Body of pancreas (tissue), 4 donors: ENCODE measurements around the gene SORL1. TPM values are rescaled to one million over a fixed set of nuclear protein-coding genes. Genes with fewer than 3 reads are reported as not detected.
A peak's percentile ranks its signal among the peaks of the same experiment; 100 is the strongest.

Experiments used
- ATAC-seq: fragments of 150-250 bp; one replicate; pipeline ENCODE4 v1.9.1; 2016
- DNase-seq, 4 donors: peaks; one replicate each; pipeline ENCODE4 v3.0.0-alpha.2; 2019
- H3K27ac ChIP-seq, 4 donors: fragments of 200-600 bp; sonication (generic); 1 replicate in 3 of 4; 2 replicates in 1 of 4; pipeline versions ENCODE4 v1.5.1 to v1.6.1; 2016 to 2019; ENCODE audit warnings: mild to moderate bottlenecking in 1 of 4, mixed read lengths in 1 of 4, moderate library complexity in 1 of 4
- H3K27me3 ChIP-seq, 2 donors: fragments of 200-600 bp; sonication (generic); one replicate each; pipeline ENCODE4 v1.6.0; 2016; ENCODE audit warnings: mild to moderate bottlenecking in 1 of 2
- H3K36me3 ChIP-seq, 2 donors: fragments of 200-600 bp; sonication (generic); replicated peaks in 1 of 2; 2 replicates each; pipeline ENCODE4 v1.5.1; 2016; ENCODE audit warnings: low read depth in 2 of 2; ENCODE audit not compliant: insufficient read depth in 1 of 2
- H3K4me1 ChIP-seq: fragments of 200-600 bp; sonication (generic); one replicate; pipeline ENCODE4 v1.6.0; 2016
- H3K4me3 ChIP-seq, 2 donors: fragments of 200-600 bp; sonication (generic); 1 replicate in 1 of 2; 2 replicates in 1 of 2; pipeline ENCODE4 v1.5.1; 2016 to 2019
- H3K9me3 ChIP-seq, 3 donors: fragments of 200-600 bp; sonication (generic); 1 replicate in 2 of 3; 2 replicates in 1 of 3; pipeline ENCODE4 v1.5.1; 2016
- POLR2A ChIP-seq, 3 donors: fragments of 450-650 bp; IDR thresholded peaks; one replicate each; pipeline ENCODE4 v1.6.1; 2016; ENCODE audit warnings: antibody characterized with exemption in 3 of 3, mild to moderate bottlenecking in 2 of 3
- WGBS, 2 donors: methylation state at CpG; one replicate each; pipeline ENCODE4 v1.1.5; 2017; 5-methylcytosine and 5-hydroxymethylcytosine counted together
- intact Hi-C: fragments of 100-400 bp; cut with DNase I; formaldehyde crosslinking; loops from one replicate; pipeline ENCODE4 v1.15.1; 2023
- total RNA-seq, 2 donors: library from RNA; depleted of rRNA; stranded (reverse); fragments of >200 nt; gene quantifications; one replicate each; pipeline ENCODE4 v1.1.0, GENCODE V29; 2016
- TF ChIP-seq, protein P1 (sequence below), 7 experiments: fragments of 450-650 bp in 4 of 7; fragments of 200-600 bp in 3 of 7; sonication (generic) in 3 of 7; IDR thresholded peaks; one replicate each; pipeline ENCODE4 v1.5.1; 2016 to 2019; ENCODE audit warnings: antibody characterized with exemption in 7 of 7

SORL1 gene
- total RNA-seq, 2 donors from 2014 or later, result 25.1 to 26.5 TPM

DNA sequence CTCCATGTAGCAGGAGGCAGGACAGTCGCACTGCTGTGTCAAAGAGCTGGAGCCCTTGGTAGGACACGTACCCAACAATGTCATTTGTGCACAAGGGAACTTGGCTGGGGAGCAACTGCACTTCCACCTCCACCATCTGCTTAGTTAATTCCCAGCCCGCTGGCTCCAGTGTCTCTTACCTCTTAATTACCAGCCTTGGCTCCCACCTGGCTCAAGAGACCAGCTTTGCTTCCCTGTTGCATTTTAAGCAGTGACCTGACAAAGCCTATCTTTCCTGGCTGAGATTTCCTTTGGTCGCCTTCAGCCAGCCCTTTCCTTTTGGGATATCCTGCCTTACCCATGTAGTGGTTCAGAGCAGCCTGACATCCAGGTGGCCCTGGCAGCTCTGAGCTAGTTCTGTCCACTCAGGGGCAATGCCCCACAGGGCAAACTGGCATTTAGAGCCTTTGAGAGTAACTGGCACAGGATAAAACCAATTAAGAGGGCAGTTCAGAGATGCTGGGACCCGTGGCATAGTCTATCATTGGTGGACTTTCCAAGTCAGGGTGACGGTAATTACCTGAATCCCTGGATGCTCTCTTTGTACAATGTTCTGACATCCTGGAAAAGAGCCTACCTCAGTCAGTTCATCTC, 213.2 kb downstream of the SORL1 start:
- DNase-seq (no peak), ATAC-seq (no peak)
- Histone ChIP-seq H3K9me3 (peaks cover 0 to 5% (median 0%) of the 10 kb centered on the region in 3 donors), H3K36me3 (no peaks in the 10 kb centered on the region), H3K27ac (no peak overlapping the region), H3K27me3 (no peaks in the 10 kb centered on the region), H3K4me3 (no peak overlapping the region), H3K4me1 (no peaks in the 10 kb centered on the region)
- intact Hi-C loops, result no loop called here
- no peak for TF ChIP-seq POLR2A (IDR thresholded peaks at IDR 0.05)
- WGBS, 2 donors, result 64 to 81% methylated on average over 5 to 6 of the region's 6 CpGs

DNA sequence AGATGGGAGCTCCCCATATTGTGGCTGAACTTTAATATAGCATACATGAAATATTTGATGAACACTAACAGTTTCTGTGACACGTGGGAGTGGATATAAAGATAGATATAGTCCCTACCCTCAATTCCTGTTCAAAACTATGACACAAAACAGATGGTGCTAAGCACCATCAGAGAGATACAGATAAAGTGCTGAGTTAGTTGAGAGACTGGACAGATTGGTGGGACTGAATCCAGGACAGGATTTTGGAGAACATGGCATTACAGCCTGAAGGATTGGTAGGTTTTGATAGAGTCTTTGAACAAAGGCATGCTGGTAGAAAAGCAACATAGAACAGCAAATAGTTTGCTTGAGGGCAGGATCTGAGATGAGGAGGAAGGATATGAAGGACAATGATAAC, 215.7 kb downstream of the SORL1 start:
- intact Hi-C loops, result no loop called here
- Histone ChIP-seq H3K36me3 (no peaks in the 10 kb centered on the region), H3K27ac (no peak overlapping the region), H3K4me3 (no peak overlapping the region), H3K27me3 (no peaks in the 10 kb centered on the region), H3K9me3 (peaks cover 0 to 5% (median 0%) of the 10 kb centered on the region in 3 donors), H3K4me1 (no peaks in the 10 kb centered on the region)
- ATAC-seq, result no peak
- WGBS, 2 donors, result 52 to 69% methylated on average over 1 of the region's 1 CpG
- no peak for DNase-seq
- no peak for TF ChIP-seq POLR2A (IDR thresholded peaks at IDR 0.05)
- TF ChIP-seq, protein P1, sequence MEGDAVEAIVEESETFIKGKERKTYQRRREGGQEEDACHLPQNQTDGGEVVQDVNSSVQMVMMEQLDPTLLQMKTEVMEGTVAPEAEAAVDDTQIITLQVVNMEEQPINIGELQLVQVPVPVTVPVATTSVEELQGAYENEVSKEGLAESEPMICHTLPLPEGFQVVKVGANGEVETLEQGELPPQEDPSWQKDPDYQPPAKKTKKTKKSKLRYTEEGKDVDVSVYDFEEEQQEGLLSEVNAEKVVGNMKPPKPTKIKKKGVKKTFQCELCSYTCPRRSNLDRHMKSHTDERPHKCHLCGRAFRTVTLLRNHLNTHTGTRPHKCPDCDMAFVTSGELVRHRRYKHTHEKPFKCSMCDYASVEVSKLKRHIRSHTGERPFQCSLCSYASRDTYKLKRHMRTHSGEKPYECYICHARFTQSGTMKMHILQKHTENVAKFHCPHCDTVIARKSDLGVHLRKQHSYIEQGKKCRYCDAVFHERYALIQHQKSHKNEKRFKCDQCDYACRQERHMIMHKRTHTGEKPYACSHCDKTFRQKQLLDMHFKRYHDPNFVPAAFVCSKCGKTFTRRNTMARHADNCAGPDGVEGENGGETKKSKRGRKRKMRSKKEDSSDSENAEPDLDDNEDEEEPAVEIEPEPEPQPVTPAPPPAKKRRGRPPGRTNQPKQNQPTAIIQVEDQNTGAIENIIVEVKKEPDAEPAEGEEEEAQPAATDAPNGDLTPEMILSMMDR (IDR thresholded peaks at IDR 0.05), result no peak

DNA sequence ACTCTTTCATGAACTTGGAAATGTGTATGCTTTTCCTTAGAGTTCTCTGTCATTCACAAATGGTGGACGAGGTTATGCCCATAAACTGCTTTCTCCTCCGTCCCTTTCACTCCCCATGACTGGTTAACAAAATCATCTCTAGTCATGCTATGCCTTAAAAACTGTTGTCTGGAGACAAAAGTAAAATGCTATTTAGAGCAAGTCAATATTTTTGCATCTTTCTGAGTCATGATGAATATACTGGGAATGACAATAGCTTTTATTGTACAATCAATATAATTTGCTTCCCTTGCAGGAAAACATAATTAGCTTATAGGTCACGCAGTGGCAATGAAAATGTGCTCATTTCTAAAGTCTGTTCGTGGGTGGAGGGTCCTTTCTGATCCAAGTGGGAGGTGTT, 217.3 kb downstream of the SORL1 start:
- no peaks in the 10 kb centered on the region for H3K27me3 ChIP-seq
- 60 to 61% methylated on average over 4 of the region's 4 CpGs for WGBS, 2 donors
- no peak overlapping the region for H3K4me3 ChIP-seq

DNA sequence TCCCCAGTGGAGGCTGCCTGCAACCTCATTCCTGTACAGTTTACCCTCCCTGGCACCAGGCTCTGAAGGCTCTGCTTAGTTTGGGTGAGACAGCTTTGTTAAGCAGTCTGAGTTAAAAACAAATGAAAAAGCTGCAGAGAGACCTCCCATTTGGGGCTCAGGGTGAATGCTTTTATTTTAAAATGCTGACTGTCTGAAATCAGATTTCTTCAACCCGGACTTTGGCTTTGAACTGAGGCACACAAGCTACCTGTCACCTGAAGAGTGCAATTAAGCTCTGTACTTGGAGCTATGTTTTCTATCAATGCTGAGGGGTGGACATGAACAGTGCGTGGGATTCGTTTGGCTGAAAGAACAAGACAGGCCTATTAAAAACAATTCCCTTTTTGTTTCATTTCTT, 218.2 kb downstream of the SORL1 start:
- Histone ChIP-seq H3K36me3 (no peaks in the 10 kb centered on the region), H3K4me1 (no peaks in the 10 kb centered on the region), H3K27ac (peak overlapping the region in 1 of 4 donors; percentile 44), H3K27me3 (no peaks in the 10 kb centered on the region), H3K4me3 (no peak overlapping the region), H3K9me3 (peaks cover 0 to 5% (median 0%) of the 10 kb centered on the region in 3 donors)
- no peak for DNase-seq
- intact Hi-C loops, result no loop called here
- TF ChIP-seq, protein P1 (IDR thresholded peaks at IDR 0.05), result no peak
- no peak for TF ChIP-seq POLR2A (IDR thresholded peaks at IDR 0.05)
- WGBS, 2 donors, result 26 to 35% methylated on average over 3 of the region's 3 CpGs
- ATAC-seq, result no peak

More for the DNA sequence above, 217.3 kb downstream of the SORL1 start:
- no peaks in the 10 kb centered on the region for H3K4me1 ChIP-seq
- H3K9me3 ChIP-seq, result peaks cover 0 to 5% (median 0%) of the 10 kb centered on the region in 3 donors
- no peak for DNase-seq
- no peak for TF ChIP-seq POLR2A (IDR thresholded peaks at IDR 0.05)
- TF ChIP-seq, protein P1 (IDR thresholded peaks at IDR 0.05), result no peak
- intact Hi-C loops, result no loop called here
- no peak overlapping the region for H3K27ac ChIP-seq
- no peak for ATAC-seq
- no peaks in the 10 kb centered on the region for H3K36me3 ChIP-seq

DNA sequence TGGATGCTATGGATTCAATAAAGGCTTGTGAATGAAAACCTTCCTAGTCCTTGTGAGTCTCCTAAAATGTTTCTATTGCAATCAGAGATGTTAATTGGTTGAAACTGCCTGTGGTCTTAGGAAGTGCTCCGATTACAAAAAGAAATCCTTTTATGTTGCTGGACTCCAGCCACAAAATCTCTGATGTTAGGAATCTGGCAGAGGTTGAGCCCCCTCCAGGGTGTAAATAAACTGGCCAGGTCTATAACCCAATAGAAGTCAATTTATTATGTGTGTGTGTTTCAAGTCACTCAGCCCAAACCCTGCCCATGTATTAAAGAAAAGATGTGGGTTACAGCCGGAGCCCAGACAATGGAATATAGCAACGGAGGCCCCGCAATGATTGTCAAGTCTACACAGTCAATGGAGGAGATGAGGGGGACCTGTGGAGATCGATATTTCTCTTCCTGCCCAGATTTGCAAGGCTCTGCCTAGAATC, 218.7 kb downstream of the SORL1 start:
- no peak overlapping the region for H3K4me3 ChIP-seq
- peak overlapping the region in 2 of 4 donors; percentile 36 to 44 for H3K27ac ChIP-seq
- DNase-seq, result no peak
- H3K4me1 ChIP-seq, result no peaks in the 10 kb centered on the region
- ATAC-seq, result no peak
- H3K27me3 ChIP-seq, result no peaks in the 10 kb centered on the region
- 42 to 57% methylated on average over 5 of the region's 5 CpGs for WGBS, 2 donors
- H3K36me3 ChIP-seq, result no peaks in the 10 kb centered on the region
- H3K9me3 ChIP-seq, result peaks cover 0 to 5% (median 0%) of the 10 kb centered on the region in 3 donors
- intact Hi-C loops, result no loop called here
- TF ChIP-seq, protein P1 (IDR thresholded peaks at IDR 0.05), result no peak
- no peak for TF ChIP-seq POLR2A (IDR thresholded peaks at IDR 0.05)
